Measurements from ENCODE around the gene PDE6G. TPM values are rescaled to one million over a fixed set of nuclear protein-coding genes. Genes with fewer than 3 reads are reported as not detected.
A peak's percentile ranks its signal among the peaks of the same experiment; 100 is the strongest.

PDE6G gene
- total and polyA plus RNA-seq, 2 of the 13 experiments (the other 11 are each of a cell fraction or from before 2014, with no cell fraction given) = 1.4 to 6.7 TPM

DNA sequence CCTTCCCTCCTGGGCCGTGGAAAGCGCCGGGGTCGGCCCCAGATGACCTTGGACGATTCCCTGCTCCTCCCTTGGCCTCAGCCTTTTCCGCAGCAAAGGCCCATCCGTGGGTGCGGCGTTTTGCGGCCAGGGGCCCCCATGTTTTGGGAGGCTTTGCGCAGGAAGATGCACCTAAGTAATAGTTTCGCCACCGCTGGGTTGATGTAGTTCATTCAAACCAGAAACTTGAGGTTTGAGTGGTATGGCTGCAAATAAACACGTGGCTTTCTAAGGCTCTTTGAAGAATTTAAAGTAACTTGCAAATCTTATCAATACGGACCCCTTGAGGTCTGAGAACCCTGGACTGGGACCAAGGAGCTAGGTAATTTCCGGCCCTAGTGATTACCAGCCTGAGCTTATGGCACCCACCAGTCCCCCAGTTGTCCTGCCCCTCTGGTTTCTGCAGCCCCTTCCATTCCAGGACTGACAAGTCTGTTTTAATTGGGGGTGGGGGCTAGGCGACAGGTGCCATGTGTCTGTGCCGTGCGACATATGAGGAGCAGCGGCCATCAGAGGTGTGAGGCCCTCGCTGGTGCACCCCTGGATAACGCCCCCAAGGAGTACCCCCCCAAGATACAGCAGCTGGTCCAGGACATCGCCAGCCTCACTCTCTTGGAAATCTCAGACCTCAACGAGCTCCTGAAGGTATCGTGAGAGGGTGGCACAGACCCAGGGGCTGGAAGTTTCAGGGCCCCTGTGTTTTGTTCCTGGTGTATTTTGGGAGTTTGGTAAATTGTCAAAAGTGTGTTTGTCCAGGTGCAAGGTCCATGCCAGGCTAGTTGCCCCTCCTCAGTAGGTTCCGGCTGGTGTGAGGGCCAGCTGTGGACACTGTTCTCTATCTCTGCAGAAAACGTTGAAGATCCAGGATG is 47.7 kb upstream of the PDE6G start (continued):
- TF ChIP-seq NFE2L1 (CRISPR knock-in tag; IDR thresholded peaks at IDR 0.05; ENCODE audit: borderline replicate concordance) (no peak; the same call in 1 of the 2 replicates), ZNF292 (CRISPR knock-in tag; IDR thresholded peaks at IDR 0.05; ENCODE audit: borderline replicate concordance, low read depth) (no peak), ZNF430 (CRISPR knock-in tag; IDR thresholded peaks at IDR 0.05) (peak; percentile 80; the same call in 1 of the 2 replicates), SP2 (CRISPR knock-in tag; IDR thresholded peaks at IDR 0.05) (no peak), CREB1 (IDR thresholded peaks at IDR 0.05) (no peak), CREB1 (CRISPR knock-in tag; IDR thresholded peaks at IDR 0.05) (no peak), RAD51 (IDR thresholded peaks at IDR 0.05; ENCODE audit: borderline replicate concordance) (no peak), ZNF674 (CRISPR knock-in tag; IDR thresholded peaks at IDR 0.05; ENCODE audit: low read depth) (no peak), ZNF672 (CRISPR knock-in tag; IDR thresholded peaks at IDR 0.05) (0 out of 2 replicates have a peak, but pooled peaks have one; percentile 63), ZNF160 (CRISPR knock-in tag; IDR thresholded peaks at IDR 0.05) (no peak), NCOA1 (CRISPR knock-in tag; IDR thresholded peaks at IDR 0.05) (no peak), KDM1A (CRISPR knock-in tag; IDR thresholded peaks at IDR 0.05) (no peak), ZSCAN22 (CRISPR knock-in tag; IDR thresholded peaks at IDR 0.05) (peak; percentile 14; the same call in 1 of the 2 replicates), HNRNPL (IDR thresholded peaks at IDR 0.05; ENCODE audit: low read depth, low read length) (peak; percentile 61; the same call in 1 of the 2 replicates), NFATC3 (CRISPR knock-in tag; IDR thresholded peaks at IDR 0.05) (no peak; the same call in 1 of the 2 replicates), ELF4 (CRISPR knock-in tag; IDR thresholded peaks at IDR 0.05; ENCODE audit: borderline replicate concordance) (no peak), XRCC5 (optimal IDR thresholded peaks at IDR 0.05; ENCODE audit: low read length) (peak; percentile 18), HIVEP1 (CRISPR knock-in tag; IDR thresholded peaks at IDR 0.05) (0 out of 2 replicates have a peak, but pooled peaks have one; percentile 10)
- TF ChIP-seq, protein P1, sequence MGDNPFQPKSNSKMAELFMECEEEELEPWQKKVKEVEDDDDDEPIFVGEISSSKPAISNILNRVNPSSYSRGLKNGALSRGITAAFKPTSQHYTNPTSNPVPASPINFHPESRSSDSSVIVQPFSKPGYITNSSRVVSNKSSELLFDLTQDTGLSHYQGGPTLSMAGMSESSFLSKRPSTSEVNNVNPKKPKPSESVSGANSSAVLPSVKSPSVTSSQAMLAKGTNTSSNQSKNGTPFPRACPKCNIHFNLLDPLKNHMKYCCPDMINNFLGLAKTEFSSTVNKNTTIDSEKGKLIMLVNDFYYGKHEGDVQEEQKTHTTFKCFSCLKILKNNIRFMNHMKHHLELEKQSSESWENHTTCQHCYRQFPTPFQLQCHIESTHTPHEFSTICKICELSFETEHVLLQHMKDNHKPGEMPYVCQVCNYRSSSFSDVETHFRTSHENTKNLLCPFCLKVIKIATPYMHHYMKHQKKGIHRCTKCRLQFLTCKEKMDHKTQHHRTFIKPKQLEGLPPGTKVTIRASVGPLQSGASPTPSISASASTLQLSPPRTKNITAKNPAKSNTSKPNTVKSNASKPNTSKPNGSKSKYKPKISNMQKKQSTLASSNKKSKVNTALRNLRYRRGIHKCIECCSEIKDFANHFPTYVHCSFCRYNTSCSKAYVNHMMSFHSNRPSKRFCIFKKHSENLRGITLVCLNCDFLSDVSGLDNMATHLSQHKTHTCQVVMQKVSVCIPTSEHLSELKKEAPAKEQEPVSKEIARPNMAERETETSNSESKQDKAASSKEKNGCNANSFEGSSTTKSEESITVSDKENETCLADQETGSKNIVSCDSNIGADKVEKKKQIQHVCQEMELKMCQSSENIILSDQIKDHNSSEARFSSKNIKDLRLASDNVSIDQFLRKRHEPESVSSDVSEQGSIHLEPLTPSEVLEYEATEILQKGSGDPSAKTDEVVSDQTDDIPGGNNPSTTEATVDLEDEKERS (CRISPR knock-in tag; IDR thresholded peaks at IDR 0.05) = no peak; the same call in 1 of the 2 replicates
- TF ChIP-seq, protein P2, sequence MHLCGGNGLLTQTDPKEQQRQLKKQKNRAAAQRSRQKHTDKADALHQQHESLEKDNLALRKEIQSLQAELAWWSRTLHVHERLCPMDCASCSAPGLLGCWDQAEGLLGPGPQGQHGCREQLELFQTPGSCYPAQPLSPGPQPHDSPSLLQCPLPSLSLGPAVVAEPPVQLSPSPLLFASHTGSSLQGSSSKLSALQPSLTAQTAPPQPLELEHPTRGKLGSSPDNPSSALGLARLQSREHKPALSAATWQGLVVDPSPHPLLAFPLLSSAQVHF (CRISPR knock-in tag; IDR thresholded peaks at IDR 0.05) = peak; percentile 9; the same call in 1 of the 2 replicates
- TF ChIP-seq, protein P3, sequence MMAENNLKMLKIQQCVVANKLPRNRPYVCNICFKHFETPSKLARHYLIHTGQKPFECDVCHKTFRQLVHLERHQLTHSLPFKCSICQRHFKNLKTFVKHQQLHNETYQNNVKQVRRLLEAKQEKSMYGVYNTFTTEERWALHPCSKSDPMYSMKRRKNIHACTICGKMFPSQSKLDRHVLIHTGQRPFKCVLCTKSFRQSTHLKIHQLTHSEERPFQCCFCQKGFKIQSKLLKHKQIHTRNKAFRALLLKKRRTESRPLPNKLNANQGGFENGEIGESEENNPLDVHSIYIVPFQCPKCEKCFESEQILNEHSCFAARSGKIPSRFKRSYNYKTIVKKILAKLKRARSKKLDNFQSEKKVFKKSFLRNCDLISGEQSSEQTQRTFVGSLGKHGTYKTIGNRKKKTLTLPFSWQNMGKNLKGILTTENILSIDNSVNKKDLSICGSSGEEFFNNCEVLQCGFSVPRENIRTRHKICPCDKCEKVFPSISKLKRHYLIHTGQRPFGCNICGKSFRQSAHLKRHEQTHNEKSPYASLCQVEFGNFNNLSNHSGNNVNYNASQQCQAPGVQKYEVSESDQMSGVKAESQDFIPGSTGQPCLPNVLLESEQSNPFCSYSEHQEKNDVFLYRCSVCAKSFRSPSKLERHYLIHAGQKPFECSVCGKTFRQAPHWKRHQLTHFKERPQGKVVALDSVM (CRISPR knock-in tag; IDR thresholded peaks at IDR 0.05) = no peak
